B cell (primary cell): Measurements from ENCODE around the gene LRSAM1. TPM values are rescaled to one million over a fixed set of nuclear protein-coding genes. Genes with fewer than 3 reads are reported as not detected.

Source experiments
- ATAC-seq: fragments of 200-7000 bp; cut with Tn5 transposase; one replicate; pipeline ENCODE4 v1.10.0; 2021; ENCODE audit warnings: low read depth, mild to moderate bottlenecking, moderate number of reproducible peaks, moderate library complexity
- CTCF ChIA-PET: fragments of 350-600 bp; sonication (Branson Sonifier 250); formaldehyde crosslinking; loops from one replicate; lab custom pipeline; 2021; ENCODE audit warnings: antibody characterized with exemption, inconsistent platforms; lab: Charles Lee
- POLR2A ChIA-PET: fragments of 350-600 bp; sonication (Branson Sonifier 250); formaldehyde crosslinking; loops from one replicate; lab custom pipeline; 2021; ENCODE audit warnings: antibody characterized with exemption; lab: Charles Lee
- DNase-seq: peaks from one replicate; pipeline ENCODE4 v3.0.0; 2013
- H2AFZ ChIP-seq: 2 replicates; pipeline ENCODE4 v1.6.1; 2012; ENCODE audit warnings: mild to moderate bottlenecking, low read depth, low read length; ENCODE audit not compliant: insufficient read depth, poor library complexity, severe bottlenecking
- H3K27ac ChIP-seq, 2 donors: 1 replicate in 1 of 2; 2 replicates in 1 of 2; pipeline ENCODE4 v1.5.1; 2012 to 2013; ENCODE audit warnings: low read length in 2 of 2, mild to moderate bottlenecking in 2 of 2, moderate library complexity in 1 of 2
- H3K27me3 ChIP-seq, 4 experiments: fragments of 200-600 bp in 1 of 4; sonication (generic) in 1 of 4; replicated peaks in 1 of 4; 1 replicate in 2 of 4; 2 replicates in 2 of 4; pipeline versions ENCODE4 v1.6.1 to v1.7.0; 2013 to 2016; ENCODE audit warnings: low read length in 3 of 4, mild to moderate bottlenecking in 2 of 4, mixed read lengths in 1 of 4, moderate library complexity in 1 of 4; ENCODE audit not compliant: insufficient read depth in 4 of 4, control insufficient read depth in 3 of 4; ENCODE audit errors: control extremely low read depth in 1 of 4
- H3K36me3 ChIP-seq, 2 experiments: replicated peaks in 1 of 2; 1 replicate in 1 of 2; 2 replicates in 1 of 2; pipeline versions ENCODE4 v1.6.1 to v1.7.1; 2013; ENCODE audit warnings: low read length in 1 of 2; ENCODE audit not compliant: insufficient read depth in 2 of 2, control insufficient read depth in 1 of 2; ENCODE audit errors: control extremely low read depth in 1 of 2, extremely low read depth in 1 of 2
- H3K4me1 ChIP-seq, 2 donors: fragments of 200-600 bp in 1 of 2; sonication (generic) in 1 of 2; 1 replicate in 1 of 2; 2 replicates in 1 of 2; pipeline versions ENCODE4 v1.5.1 to v1.6.1; 2013 to 2017; ENCODE audit warnings: low read length in 2 of 2; ENCODE audit not compliant: control insufficient read depth in 2 of 2, insufficient read depth in 2 of 2
- H3K4me2 ChIP-seq: replicated peaks from 2 replicates; pipeline ENCODE3; 2012; ENCODE audit warnings: mild to moderate bottlenecking, low read depth, low read length; ENCODE audit not compliant: poor library complexity, severe bottlenecking
- H3K4me3 ChIP-seq, 5 experiments: fragments of 200-600 bp in 1 of 5; sonication (generic) in 1 of 5; 1 replicate in 3 of 5; 2 replicates in 2 of 5; pipeline versions ENCODE4 v1.5.1 to v1.7.0; 2011 to 2016; ENCODE audit warnings: low read length in 4 of 5, mild to moderate bottlenecking in 4 of 5, low read depth in 2 of 5, control low read depth in 1 of 5, moderate library complexity in 1 of 5; ENCODE audit not compliant: insufficient read depth in 1 of 5; ENCODE audit errors: control extremely low read depth in 1 of 5, extremely low read depth in 1 of 5
- H3K79me2 ChIP-seq: fragments of 200-600 bp; sonication (generic); one replicate; pipeline ENCODE4 v1.6.0; 2016; ENCODE audit warnings: low read length; ENCODE audit not compliant: control insufficient read depth, insufficient read depth
- H3K9ac ChIP-seq: fragments of 200-600 bp; sonication (generic); 2 replicates; pipeline ENCODE4 v1.6.1; 2017; ENCODE audit warnings: mild to moderate bottlenecking, low read length, moderate library complexity
- H3K9me3 ChIP-seq, 3 donors: one replicate each; pipeline versions ENCODE4 v1.6.1 to v1.7.1; 2013; ENCODE audit warnings: low read length in 2 of 3; ENCODE audit not compliant: control insufficient read depth in 2 of 3, insufficient read depth in 1 of 3; ENCODE audit errors: control extremely low read depth in 1 of 3
- H4K20me1 ChIP-seq: 2 replicates; pipeline ENCODE4 v1.6.0; 2012; ENCODE audit warnings: mild to moderate bottlenecking, low read length; ENCODE audit not compliant: insufficient read depth, control insufficient read depth, poor library complexity, severe bottlenecking
- H3K27ac Mint-ChIP-seq: one replicate; pipeline ENCODE4 v1.8.0; 2021; ENCODE audit warnings: mixed read lengths
- H3K27me3 Mint-ChIP-seq: one replicate; pipeline ENCODE4 v1.8.0; 2021; ENCODE audit warnings: mixed read lengths
- H3K4me1 Mint-ChIP-seq: one replicate; pipeline ENCODE4 v1.8.0; 2021; ENCODE audit warnings: mixed read lengths
- H3K4me3 Mint-ChIP-seq: one replicate; pipeline ENCODE4 v1.8.0; 2021; ENCODE audit warnings: mixed read lengths
- H3K9me3 Mint-ChIP-seq: one replicate; pipeline ENCODE4 v1.8.0; 2022; ENCODE audit warnings: mixed read lengths; ENCODE audit not compliant: insufficient read depth
- CTCF ChIP-seq: fragments of 200-600 bp; IDR thresholded peaks from one replicate; pipeline ENCODE4 v1.8.0; 2022; ENCODE audit warnings: antibody characterized with exemption, mild to moderate bottlenecking
- EZH2 ChIP-seq: IDR thresholded peaks from 2 replicates; pipeline ENCODE4 v1.6.1; 2012; ENCODE audit warnings: borderline replicate concordance, low read depth, mild to moderate bottlenecking, moderate library complexity, low read length; ENCODE audit not compliant: insufficient read depth, poor library complexity, severe bottlenecking
- whole genome bisulfite sequencing: methylation state at CpG from one replicate; pipeline ENCODE4 v1.1.5; 2013; ENCODE audit warnings: missing lambda C conversion rate; ENCODE audit not compliant: insufficient coverage; 5-methylcytosine and 5-hydroxymethylcytosine counted together
- intact Hi-C: fragments of 100-400 bp; cut with micrococcal nuclease; formaldehyde crosslinking; loops from one replicate; pipeline ENCODE4 v1.10.0; 2022
- polyA plus RNA-seq: library from polyadenylated mRNA; depleted of rRNA; stranded (reverse); fragments of >200 nt; gene quantifications from 2 replicates; pipeline ENCODE4 v1.2.3, GENCODE V29; 2012
- total RNA-seq, 2 donors: library from RNA; stranded (reverse); fragments of 120-200 nt in 1 of 2; gene quantifications; 1 replicate in 1 of 2; 2 replicates in 1 of 2; pipeline versions ENCODE4 v1.2.3 to v1.2.4, GENCODE V29; 2013 to 2022

LRSAM1 gene
- total and polyA plus RNA-seq, 2 donors (not counting 1 experiment from before 2014, with no cell fraction given) = 30.6 to 39.8 TPM

- WGBS = 95% methylated on average over 22 of the region's 23 CpGs
- ChIA-PET CTCF (no interaction called here), POLR2A (interaction anchor here (0.5 kb wide), 1 partner anchor 8 kb away, joined by 3 read pairs; the partner anchor contains the start of gene SLC2A8)
- Histone ChIP-seq H3K79me2 (no peaks in the 10 kb centered on the region), H3K9ac (no peak overlapping the region), H3K4me3 (no peak overlapping the region), H4K20me1 (no peaks in the 10 kb centered on the region), H2AFZ (no peak overlapping the region), H3K4me1 (no peaks in the 10 kb centered on the region), H3K27ac (no peak overlapping the region), H3K4me2 (no peak overlapping the region), H3K9me3 (no peaks in the 10 kb centered on the region), H3K36me3 (peaks cover 0 to 5% of the 10 kb centered on the region in 2 experiments), H3K27me3 (no peaks in the 10 kb centered on the region)
- H3K9me3 Mint-ChIP-seq = no peaks in the 10 kb centered on the region
- H3K27ac Mint-ChIP-seq = no peak overlapping the region
- intact Hi-C loops = no loop called here
- no peak overlapping the region for H3K4me3 Mint-ChIP-seq
- TF ChIP-seq CTCF (no peak), EZH2 (no peak)
- no peaks in the 10 kb centered on the region for H3K4me1 Mint-ChIP-seq
- DNase-seq (no peak), ATAC-seq (no peak)
- no peaks in the 10 kb centered on the region for H3K27me3 Mint-ChIP-seq
Observed at GRCh38 chr9:127404631-127405030, 46.7 kb upstream of the LRSAM1 start.

- 97% methylated on average over 20 of the region's 20 CpGs for WGBS
- H3K27ac ChIP-seq = no peak overlapping the region
- CTCF ChIA-PET = interaction anchor here (1.3 kb wide), 1 partner anchor 18 kb away, joined by 3 read pairs; no protein-coding TSS in a partner anchor
- no peak overlapping the region for H3K27ac Mint-ChIP-seq
- H3K4me2 ChIP-seq = no peak overlapping the region
- H3K4me3 ChIP-seq = no peak overlapping the region
- POLR2A ChIA-PET = no interaction called here
- H3K27me3 Mint-ChIP-seq = no peaks in the 10 kb centered on the region
- no peaks in the 10 kb centered on the region for H3K27me3 ChIP-seq
- TF ChIP-seq EZH2 (no peak), CTCF (no peak)
- H3K9me3 Mint-ChIP-seq = no peaks in the 10 kb centered on the region
- peaks cover 0 to 5% of the 10 kb centered on the region in 2 experiments for H3K36me3 ChIP-seq
- no peaks in the 10 kb centered on the region for H3K4me1 ChIP-seq
- no peak for DNase-seq
- no peak overlapping the region for H3K9ac ChIP-seq
- no peaks in the 10 kb centered on the region for H4K20me1 ChIP-seq
- H3K79me2 ChIP-seq = no peaks in the 10 kb centered on the region
- H3K4me1 Mint-ChIP-seq = no peaks in the 10 kb centered on the region
- intact Hi-C loops = no loop called here
- ATAC-seq = no peak
- H2AFZ ChIP-seq = no peak overlapping the region
- H3K9me3 ChIP-seq = no peaks in the 10 kb centered on the region
- H3K4me3 Mint-ChIP-seq = no peak overlapping the region
Observed at GRCh38 chr9:127405344-127406125, 45.8 kb upstream of the LRSAM1 start.
